Smooth muscle cell of the coronary artery (primary cell): ENCODE measurements around the gene STXBP5L. TPM values are rescaled to one million over a fixed set of nuclear protein-coding genes. Genes with fewer than 3 reads are reported as not detected.

Source experiments
- total RNA-seq: library from RNA; depleted of rRNA; stranded (reverse); fragments of >200 nt; gene quantifications from 2 replicates; pipeline ENCODE4 v1.2.3, GENCODE V29; 2014; ENCODE audit warnings: low replicate concordance

Gene STXBP5L
- not detected in 2 replicates for total RNA-seq

DNA sequence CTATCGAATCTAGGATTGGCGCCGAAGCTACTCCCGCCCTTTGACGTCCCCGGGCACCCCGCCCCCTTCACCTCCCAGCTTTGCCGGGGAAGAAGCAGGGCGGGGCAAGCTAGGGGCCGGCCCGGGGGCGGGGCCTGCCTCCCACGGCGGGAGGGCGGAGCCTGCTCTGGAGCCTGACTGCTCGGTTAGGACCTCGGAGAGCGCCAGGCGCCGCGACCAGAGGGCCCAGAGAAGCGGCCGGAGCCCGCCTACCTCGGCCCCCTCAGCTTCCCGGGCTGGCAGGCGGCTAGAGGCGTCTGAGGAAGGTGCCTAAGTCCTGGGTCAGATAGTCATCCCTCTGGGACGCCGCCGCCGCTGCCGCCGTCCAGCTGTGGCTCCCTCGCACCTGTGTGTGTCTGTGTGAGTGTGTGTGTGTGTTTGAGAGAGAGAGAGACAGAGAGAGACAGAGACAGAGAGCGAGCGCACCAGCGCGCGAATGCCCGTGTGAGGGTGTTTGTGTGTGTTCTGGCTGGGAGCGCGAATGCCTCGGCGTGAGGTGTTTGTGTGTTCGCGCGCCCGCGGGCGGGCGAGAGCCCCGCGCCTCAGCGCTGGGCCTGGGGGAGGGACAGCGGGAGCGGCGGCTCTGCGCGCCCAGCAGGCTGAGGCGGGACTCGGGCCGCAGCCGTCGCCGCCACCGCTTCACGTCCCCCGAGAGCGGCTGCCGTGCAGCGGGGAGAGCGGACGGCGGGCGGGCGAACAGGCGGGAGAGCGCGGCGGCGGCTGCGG is at the start of gene STXBP5L:
Gene STXBP5L (plus strand): TSS at position 176 of the 765 bp plus-strand sequence. CDS start 1,374 bp downstream, outside the sequence.

Other genes starting within 250 kb of the STXBP5L start
- 0.12 and 0.23 TPM in 2 replicates for gene HGD, start 226.0 kb upstream of the STXBP5L start, total RNA-seq
- gene RABL3, start 165.7 kb upstream of the STXBP5L start, total RNA-seq = 11.7 and 12.9 TPM in 2 replicates
- gene GTF2E1, start 165.5 kb upstream of the STXBP5L start, total RNA-seq = 18.0 and 20.1 TPM in 2 replicates